Loucy (cell line): ENCODE results near the gene CAPN9.

ENCODE experiments used
- CTCF ChIP-seq: fragments of 200-600 bp; sonication (generic); conservative IDR thresholded peaks from 2 replicates; pipeline ENCODE4 v1.5.1; 2014; ENCODE audit warnings: mild to moderate bottlenecking, antibody characterized with exemption, low read length
- EZH2phosphoT487 ChIP-seq: fragments of 200-600 bp; IDR thresholded peaks from 2 replicates; pipeline ENCODE4 v1.6.1; 2018; ENCODE audit warnings: antibody characterized with exemption, mild to moderate bottlenecking, moderate library complexity, borderline replicate concordance

DNA sequence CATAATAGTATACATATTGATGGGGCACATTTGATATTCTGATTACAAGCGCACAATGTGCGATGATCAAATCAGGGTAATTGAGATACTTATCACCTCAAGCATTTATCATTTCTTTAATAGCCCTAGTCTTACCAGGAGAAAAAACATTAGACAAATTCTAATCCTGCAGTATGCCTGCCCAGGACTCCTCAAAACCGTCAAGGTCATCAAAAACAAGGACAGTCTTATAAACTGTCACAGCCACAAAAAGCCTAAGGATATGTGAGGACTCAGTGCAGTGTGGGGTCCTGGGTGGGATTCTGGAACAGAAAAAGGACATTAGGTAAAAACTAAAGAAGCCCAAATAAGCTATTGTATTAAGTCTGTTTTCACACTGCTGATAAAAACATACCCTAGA is 19.1 kb downstream of the CAPN9 start:
- TF ChIP-seq CTCF (no peak), EZH2phosphoT487 (no peak)
